Measurements from ENCODE around the gene AGFG1.
"Not testable (repeated sequence)": the region's sequence is repeated elsewhere in the genome, so short reads cannot be mapped to it uniquely, and the experiment has no call there.

Gene AGFG1

GRCh38 chr2:227518278-227518865 is 46.4 kb downstream of the AGFG1 start:
- not testable (repeated sequence) for H3K4me3 Mint-ChIP-seq; H3K36me3 Mint-ChIP-seq (ENCODE audit: low read depth); H3K27ac Mint-ChIP-seq; H3K9me3 Mint-ChIP-seq; H3K27me3 Mint-ChIP-seq (ENCODE audit: low read depth)
- H3K4me1 Mint-ChIP-seq (ENCODE audit: low read depth): peaks cover 16% of the 10 kb centered on the region

GRCh38 chr2:227521178-227521577 is 49.2 kb downstream of the AGFG1 start:
- peaks cover 12% of the 10 kb centered on the region for H3K4me1 Mint-ChIP-seq (ENCODE audit: low read depth)
- not testable (repeated sequence) for H3K9me3 Mint-ChIP-seq; H3K27me3 Mint-ChIP-seq (ENCODE audit: low read depth); H3K27ac Mint-ChIP-seq; H3K4me3 Mint-ChIP-seq
- H3K36me3 Mint-ChIP-seq (ENCODE audit: low read depth): peaks cover 12% of the 10 kb centered on the region

GRCh38 chr2:227524665-227525064 is 52.7 kb downstream of the AGFG1 start:
- no peak overlapping the region for H3K27ac Mint-ChIP-seq
- peaks cover 16% of the 10 kb centered on the region for H3K36me3 Mint-ChIP-seq (ENCODE audit: low read depth)
- H3K4me3 Mint-ChIP-seq: no peak overlapping the region
- H3K9me3 Mint-ChIP-seq: no peaks in the 10 kb centered on the region
- H3K4me1 Mint-ChIP-seq (ENCODE audit: low read depth): peaks cover 5% of the 10 kb centered on the region
- no peaks in the 10 kb centered on the region for H3K27me3 Mint-ChIP-seq (ENCODE audit: low read depth)

- peaks cover 3% of the 10 kb centered on the region for H3K4me1 Mint-ChIP-seq (ENCODE audit: low read depth)
- H3K27me3 Mint-ChIP-seq (ENCODE audit: low read depth): no peaks in the 10 kb centered on the region
- H3K9me3 Mint-ChIP-seq: no peaks in the 10 kb centered on the region
- H3K36me3 Mint-ChIP-seq (ENCODE audit: low read depth): peaks cover 15% of the 10 kb centered on the region
- no peak overlapping the region for H3K4me3 Mint-ChIP-seq
- no peak overlapping the region for H3K27ac Mint-ChIP-seq
Observed at GRCh38 chr2:227527351-227527750, 55.4 kb downstream of the AGFG1 start.

- peaks cover 21% of the 10 kb centered on the region for H3K36me3 Mint-ChIP-seq (ENCODE audit: low read depth)
- H3K4me1 Mint-ChIP-seq (ENCODE audit: low read depth): no peaks in the 10 kb centered on the region
- no peak overlapping the region for H3K4me3 Mint-ChIP-seq
- no peaks in the 10 kb centered on the region for H3K9me3 Mint-ChIP-seq
- H3K27ac Mint-ChIP-seq: no peak overlapping the region
- H3K27me3 Mint-ChIP-seq (ENCODE audit: low read depth): no peaks in the 10 kb centered on the region
Observed at GRCh38 chr2:227528803-227529202, 56.8 kb downstream of the AGFG1 start.

- Mint-ChIP-seq H3K36me3 (ENCODE audit: low read depth) (peaks cover 23% of the 10 kb centered on the region), H3K27me3 (ENCODE audit: low read depth) (no peaks in the 10 kb centered on the region), H3K9me3 (no peaks in the 10 kb centered on the region), H3K4me3 (no peak overlapping the region), H3K27ac (no peak overlapping the region), H3K4me1 (ENCODE audit: low read depth) (peaks cover 6% of the 10 kb centered on the region)
Observed at GRCh38 chr2:227529871-227530270, 57.9 kb downstream of the AGFG1 start.

GRCh38 chr2:227534714-227535113 is 62.8 kb downstream of the AGFG1 start:
- peaks cover 37% of the 10 kb centered on the region for H3K36me3 Mint-ChIP-seq (ENCODE audit: low read depth)
- H3K4me1 Mint-ChIP-seq (ENCODE audit: low read depth): peaks cover 6% of the 10 kb centered on the region
- no peaks in the 10 kb centered on the region for H3K27me3 Mint-ChIP-seq (ENCODE audit: low read depth)
- no peaks in the 10 kb centered on the region for H3K9me3 Mint-ChIP-seq
- H3K4me3 Mint-ChIP-seq: no peak overlapping the region
- no peak overlapping the region for H3K27ac Mint-ChIP-seq

GRCh38 chr2:227536445-227536844 is 64.5 kb downstream of the AGFG1 start:
- Mint-ChIP-seq H3K4me1 (ENCODE audit: low read depth) (peaks cover 6% of the 10 kb centered on the region), H3K9me3 (peaks cover 16% of the 10 kb centered on the region), H3K4me3 (no peak overlapping the region), H3K27ac (no peak overlapping the region), H3K36me3 (ENCODE audit: low read depth) (peaks cover 49% of the 10 kb centered on the region), H3K27me3 (ENCODE audit: low read depth) (no peaks in the 10 kb centered on the region)

- peaks cover 54% of the 10 kb centered on the region for H3K36me3 Mint-ChIP-seq (ENCODE audit: low read depth)
- H3K9me3 Mint-ChIP-seq: peaks cover 16% of the 10 kb centered on the region
- H3K27me3 Mint-ChIP-seq (ENCODE audit: low read depth): no peaks in the 10 kb centered on the region
- no peak overlapping the region for H3K4me3 Mint-ChIP-seq
- H3K27ac Mint-ChIP-seq: no peak overlapping the region
- peaks cover 7% of the 10 kb centered on the region for H3K4me1 Mint-ChIP-seq (ENCODE audit: low read depth)
Observed at GRCh38 chr2:227539465-227539956, 67.6 kb downstream of the AGFG1 start.

GRCh38 chr2:227540352-227540751 is 68.4 kb downstream of the AGFG1 start:
- Mint-ChIP-seq H3K36me3 (ENCODE audit: low read depth) (peaks cover 58% of the 10 kb centered on the region), H3K4me1 (ENCODE audit: low read depth) (peaks cover 11% of the 10 kb centered on the region), H3K9me3 (peaks cover 16% of the 10 kb centered on the region)
- not testable (repeated sequence) for H3K4me3 Mint-ChIP-seq; H3K27me3 Mint-ChIP-seq (ENCODE audit: low read depth); H3K27ac Mint-ChIP-seq

GRCh38 chr2:227545990-227546389 is 74.0 kb downstream of the AGFG1 start:
- H3K27ac Mint-ChIP-seq: no peak overlapping the region
- H3K4me3 Mint-ChIP-seq: no peak overlapping the region
- H3K36me3 Mint-ChIP-seq (ENCODE audit: low read depth): peaks cover 48% of the 10 kb centered on the region
- H3K27me3 Mint-ChIP-seq (ENCODE audit: low read depth): no peaks in the 10 kb centered on the region
- H3K4me1 Mint-ChIP-seq (ENCODE audit: low read depth): peaks cover 11% of the 10 kb centered on the region
- H3K9me3 Mint-ChIP-seq: peaks cover 4% of the 10 kb centered on the region

GRCh38 chr2:227551836-227552235 is 79.9 kb downstream of the AGFG1 start:
- Mint-ChIP-seq H3K4me3 (no peak overlapping the region), H3K9me3 (no peaks in the 10 kb centered on the region), H3K27ac (no peak overlapping the region), H3K4me1 (ENCODE audit: low read depth) (no peaks in the 10 kb centered on the region), H3K27me3 (ENCODE audit: low read depth) (no peaks in the 10 kb centered on the region), H3K36me3 (ENCODE audit: low read depth) (peaks cover 22% of the 10 kb centered on the region)

- Mint-ChIP-seq H3K4me1 (ENCODE audit: low read depth) (peaks cover 1% of the 10 kb centered on the region), H3K9me3 (no peaks in the 10 kb centered on the region), H3K27me3 (ENCODE audit: low read depth) (no peaks in the 10 kb centered on the region)
Observed at GRCh38 chr2:227562581-227562980, 90.6 kb downstream of the AGFG1 start.

GRCh38 chr2:227565080-227565479 is 93.1 kb downstream of the AGFG1 start:
- Mint-ChIP-seq H3K27ac (no peak overlapping the region), H3K9me3 (no peaks in the 10 kb centered on the region), H3K4me1 (ENCODE audit: low read depth) (peaks cover 1% of the 10 kb centered on the region), H3K27me3 (ENCODE audit: low read depth) (no peaks in the 10 kb centered on the region), H3K4me3 (no peak overlapping the region), H3K36me3 (ENCODE audit: low read depth) (peaks cover 2% of the 10 kb centered on the region)

More at GRCh38 chr2:227562581-227562980, 90.6 kb downstream of the AGFG1 start:
- peaks cover 2% of the 10 kb centered on the region for H3K36me3 Mint-ChIP-seq (ENCODE audit: low read depth)
- no peak overlapping the region for H3K27ac Mint-ChIP-seq
- H3K4me3 Mint-ChIP-seq: no peak overlapping the region

- H3K4me1 Mint-ChIP-seq (ENCODE audit: low read depth): peaks cover 1% of the 10 kb centered on the region
- H3K27me3 Mint-ChIP-seq (ENCODE audit: low read depth): no peaks in the 10 kb centered on the region
- peaks cover 2% of the 10 kb centered on the region for H3K36me3 Mint-ChIP-seq (ENCODE audit: low read depth)
- H3K9me3 Mint-ChIP-seq: no peaks in the 10 kb centered on the region
- H3K4me3 Mint-ChIP-seq: no peak overlapping the region
- H3K27ac Mint-ChIP-seq: no peak overlapping the region
Observed at GRCh38 chr2:227566012-227566411, 94.1 kb downstream of the AGFG1 start.

GRCh38 chr2:227568852-227569169 is 96.9 kb downstream of the AGFG1 start:
- H3K4me1 Mint-ChIP-seq (ENCODE audit: low read depth): peaks cover 1% of the 10 kb centered on the region
- H3K9me3 Mint-ChIP-seq: no peaks in the 10 kb centered on the region
- no peak overlapping the region for H3K4me3 Mint-ChIP-seq
- peaks cover 2% of the 10 kb centered on the region for H3K36me3 Mint-ChIP-seq (ENCODE audit: low read depth)
- no peak overlapping the region for H3K27ac Mint-ChIP-seq
- H3K27me3 Mint-ChIP-seq (ENCODE audit: low read depth): no peaks in the 10 kb centered on the region

All from T-helper 1 cell treated with Interleukin-12 subunit alpha and Interleukin-12 subunit beta and Interleukin-4 antibody, amounts not matched to agents 30 μg/mL and 1 μg/mL, for 36 hours (primary cell).